HG03432 (cell line): ENCODE measurements around the gene PCDHB15.
"Not testable (repeated sequence)": the region's sequence is repeated elsewhere in the genome, so short reads cannot be mapped to it uniquely, and the experiment has no call there.

Source experiments
- ATAC-seq: cut with Tn5 transposase; IDR thresholded peaks from one replicate; pipeline ENCODE4 v1.9.1; 2021; ENCODE audit warnings: mild to moderate bottlenecking, moderate library complexity; ENCODE audit not compliant: unreplicated experiment

Gene PCDHB15

DNA sequence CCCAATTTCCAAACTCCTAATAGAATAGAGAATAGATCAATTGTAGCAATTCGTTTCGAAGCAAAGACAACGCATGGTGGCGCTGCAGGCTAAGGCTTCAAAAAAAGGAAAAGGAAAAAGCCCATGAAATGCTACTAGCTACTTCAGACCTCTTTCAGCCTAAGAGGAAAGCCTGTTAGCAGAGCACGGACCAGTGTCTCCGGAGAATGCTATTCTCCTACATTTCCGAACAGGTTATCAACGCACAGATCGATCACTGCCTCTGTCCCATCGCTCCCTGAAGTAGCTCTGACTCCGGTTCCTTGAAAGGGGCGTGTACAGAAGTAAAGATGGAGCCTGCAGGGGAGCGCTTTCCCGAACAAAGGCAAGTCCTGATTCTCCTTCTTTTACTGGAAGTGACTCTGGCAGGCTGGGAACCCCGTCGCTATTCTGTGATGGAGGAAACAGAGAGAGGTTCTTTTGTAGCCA is at the start of gene PCDHB15:
TSS of gene PCDHB15 (plus strand) at position 146 of the 468 bp plus-strand sequence. CDS start at position 330, 184 bp downstream.
- no peak for ATAC-seq

DNA sequence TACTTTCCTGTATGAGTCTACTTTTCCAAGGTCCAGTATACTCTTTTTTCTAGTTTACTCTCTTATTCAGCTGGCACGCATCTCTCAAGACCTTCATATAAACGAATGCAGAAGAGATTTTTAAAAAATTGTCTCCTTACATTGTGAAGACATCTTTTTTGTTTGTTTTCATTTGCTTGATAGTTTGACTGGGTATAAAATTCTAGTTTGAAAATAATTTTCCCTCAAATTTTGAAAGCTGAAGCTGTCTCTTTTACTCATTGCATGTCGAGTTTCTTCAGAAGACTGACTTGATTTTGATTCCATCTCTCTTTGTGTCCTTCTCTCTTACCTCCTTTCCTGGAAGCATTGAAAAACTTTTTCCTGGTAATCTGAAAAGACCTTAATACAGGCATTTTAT is 48.8 kb upstream of the PCDHB15 start:
- ATAC-seq, result no peak

DNA sequence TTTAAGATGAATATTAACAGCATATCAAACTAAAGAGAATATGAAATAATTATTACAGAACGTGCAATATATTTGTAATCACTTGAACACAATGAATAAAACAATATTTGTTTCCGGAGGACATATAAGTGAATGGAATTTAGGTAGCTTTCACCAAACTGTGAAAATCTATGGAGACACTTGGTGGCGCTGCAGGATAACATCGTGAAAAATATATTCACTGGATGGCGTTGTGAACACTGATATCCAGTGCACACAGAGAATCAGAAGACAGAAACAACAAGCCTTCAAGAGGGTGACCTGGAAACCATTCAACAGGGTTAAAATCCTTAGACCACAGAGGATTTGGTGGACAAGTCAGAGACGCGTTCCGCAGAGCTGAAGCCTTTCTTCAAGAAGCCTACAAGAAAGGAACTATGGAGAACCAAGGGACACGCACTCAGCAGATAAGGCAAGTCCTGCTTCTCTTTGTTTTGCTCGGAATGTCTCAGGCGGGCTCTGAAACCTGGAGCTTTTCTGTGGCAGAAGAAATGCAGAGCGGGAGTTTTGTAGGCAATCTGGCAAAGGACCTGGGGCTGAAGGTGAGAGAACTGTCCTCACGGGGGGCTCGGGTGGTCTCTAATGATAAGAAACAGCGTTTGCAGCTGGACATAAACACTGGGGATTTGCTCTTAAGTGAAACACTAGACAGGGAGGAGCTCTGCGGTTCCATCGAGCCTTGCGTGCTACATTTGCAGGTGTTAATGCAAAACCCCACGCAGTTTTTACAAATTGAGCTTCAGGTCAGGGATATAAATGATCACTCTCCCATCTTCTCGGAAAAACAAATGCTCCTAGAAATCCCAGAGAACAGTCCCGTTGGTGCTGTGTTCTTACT is 45.6 kb upstream of the PCDHB15 start, which contains the start of gene PCDHB11:
TSS of gene PCDHB11 (plus strand) at position 269 of the 877 bp plus-strand sequence. CDS start at position 417, 148 bp downstream.
- ATAC-seq, result no peak

DNA sequence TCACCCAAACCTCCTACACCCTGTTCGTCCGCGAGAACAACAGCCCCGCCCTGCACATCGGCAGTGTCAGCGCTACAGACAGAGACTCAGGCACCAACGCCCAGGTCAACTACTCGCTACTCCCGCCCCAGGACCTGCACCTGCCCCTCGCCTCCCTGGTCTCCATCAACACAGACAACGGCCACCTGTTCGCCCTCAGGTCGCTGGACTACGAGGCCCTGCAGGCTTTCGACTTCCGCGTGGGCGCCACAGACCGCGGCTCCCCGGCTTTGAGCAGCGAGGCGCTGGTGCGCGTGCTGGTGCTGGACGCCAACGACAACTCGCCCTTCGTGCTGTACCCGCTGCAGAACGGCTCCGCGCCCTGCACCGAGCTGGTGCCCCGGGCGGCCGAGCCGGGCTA is 44.1 kb upstream of the PCDHB15 start:
- ATAC-seq, result not testable (repeated sequence)

DNA sequence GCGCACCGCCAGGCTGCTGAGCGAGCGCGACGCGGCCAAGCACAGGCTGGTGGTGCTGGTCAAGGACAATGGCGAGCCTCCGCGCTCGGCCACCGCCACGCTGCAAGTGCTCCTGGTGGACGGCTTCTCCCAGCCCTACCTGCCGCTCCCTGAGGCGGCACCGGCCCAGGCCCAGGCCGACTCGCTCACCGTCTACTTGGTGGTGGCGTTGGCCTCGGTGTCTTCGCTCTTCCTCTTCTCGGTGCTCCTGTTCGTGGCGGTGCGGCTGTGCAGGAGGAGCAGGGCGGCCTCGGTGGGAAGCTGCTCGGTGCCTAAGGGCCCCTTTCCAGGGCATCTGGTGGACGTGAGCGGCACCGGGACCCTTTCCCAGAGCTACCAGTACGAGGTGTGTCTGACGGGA is 43.5 kb upstream of the PCDHB15 start:
- ATAC-seq, result not testable (repeated sequence)

DNA sequence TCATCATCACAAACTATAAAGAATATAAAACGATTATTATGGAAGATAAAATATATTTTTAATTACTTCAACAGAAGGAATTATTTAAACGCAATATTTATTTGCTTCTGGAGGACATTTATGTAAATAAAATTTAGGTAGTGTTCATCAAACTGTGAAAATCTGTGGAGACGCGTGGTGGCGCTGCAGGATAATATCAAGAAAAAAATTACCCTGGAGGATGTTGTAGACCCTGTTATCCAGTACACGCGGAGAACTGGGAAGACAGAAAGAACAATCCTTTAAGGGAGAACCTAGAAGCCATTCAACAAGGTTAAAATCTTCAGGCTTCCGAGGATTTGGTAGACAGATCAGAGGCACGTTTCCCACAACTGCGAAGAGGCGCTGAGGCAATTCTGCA is 36.7 kb upstream of the PCDHB15 start, which contains the start of gene PCDHB12:
TSS of gene PCDHB12 (plus strand) at position 242 of the 400 bp plus-strand sequence. CDS start 189 bp downstream, outside the sequence.
- no peak for ATAC-seq

DNA sequence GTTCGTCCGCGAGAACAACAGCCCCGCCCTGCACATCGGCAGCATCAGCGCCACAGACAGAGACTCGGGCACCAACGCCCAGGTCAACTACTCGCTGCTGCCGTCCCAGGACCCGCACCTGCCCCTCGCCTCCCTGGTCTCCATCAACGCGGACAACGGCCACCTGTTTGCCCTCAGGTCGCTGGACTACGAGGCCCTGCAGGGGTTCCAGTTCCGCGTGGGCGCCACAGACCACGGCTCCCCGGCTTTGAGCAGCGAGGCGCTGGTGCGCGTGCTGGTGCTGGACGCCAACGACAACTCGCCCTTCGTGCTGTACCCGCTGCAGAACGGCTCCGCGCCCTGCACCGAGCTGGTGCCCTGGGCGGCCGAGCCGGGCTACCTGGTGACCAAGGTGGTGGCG is 34.9 kb upstream of the PCDHB15 start:
- ATAC-seq, result not testable (repeated sequence)

DNA sequence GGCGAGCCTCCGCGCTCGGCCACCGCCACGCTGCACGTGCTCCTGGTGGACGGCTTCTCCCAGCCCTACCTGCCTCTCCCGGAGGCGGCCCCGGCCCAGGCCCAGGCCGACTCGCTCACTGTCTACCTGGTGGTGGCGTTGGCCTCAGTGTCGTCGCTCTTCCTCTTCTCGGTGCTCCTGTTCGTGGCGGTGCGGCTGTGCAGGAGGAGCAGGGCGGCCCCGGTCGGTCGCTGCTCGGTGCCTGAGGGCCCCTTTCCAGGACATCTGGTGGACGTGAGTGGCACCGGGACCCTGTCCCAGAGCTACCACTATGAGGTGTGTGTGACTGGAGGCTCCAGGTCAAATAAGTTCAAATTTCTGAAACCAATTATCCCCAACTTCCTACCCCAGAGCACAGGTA is 34.3 kb upstream of the PCDHB15 start:
- ATAC-seq, result not testable (repeated sequence)

DNA sequence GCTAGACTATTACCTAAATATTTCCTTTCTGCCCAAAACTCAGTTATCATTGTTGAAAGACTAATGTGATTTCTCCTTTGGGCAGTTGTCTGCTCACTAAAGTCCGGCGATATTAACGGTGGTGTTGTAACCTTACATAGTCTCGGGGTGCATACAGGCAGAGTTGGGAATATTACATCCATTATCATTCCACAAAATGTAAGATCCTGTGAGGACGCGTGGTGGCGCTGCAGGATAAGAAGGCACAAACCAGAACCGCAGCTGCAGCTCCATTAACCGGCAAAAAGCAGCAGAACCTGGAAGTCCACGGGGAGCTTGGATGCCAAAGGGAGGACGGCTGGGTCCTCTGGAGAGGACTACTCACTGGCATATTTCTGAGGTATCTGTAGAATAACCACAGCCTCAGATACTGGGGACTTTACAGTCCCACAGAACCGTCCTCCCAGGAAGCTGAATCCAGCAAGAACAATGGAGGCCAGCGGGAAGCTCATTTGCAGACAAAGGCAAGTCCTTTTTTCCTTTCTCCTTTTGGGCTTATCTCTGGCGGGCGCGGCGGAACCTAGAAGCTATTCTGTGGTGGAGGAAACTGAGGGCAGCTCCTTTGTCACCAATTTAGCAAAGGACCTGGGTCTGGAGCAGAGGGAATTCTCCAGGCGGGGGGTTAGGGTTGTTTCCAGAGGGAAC is 31.4 kb upstream of the PCDHB15 start, which contains the start of gene PCDHB13:
TSS of gene PCDHB13 (plus strand) at position 264 of the 684 bp plus-strand sequence. CDS start at position 469, 205 bp downstream.
- ATAC-seq, result not testable (repeated sequence)

DNA sequence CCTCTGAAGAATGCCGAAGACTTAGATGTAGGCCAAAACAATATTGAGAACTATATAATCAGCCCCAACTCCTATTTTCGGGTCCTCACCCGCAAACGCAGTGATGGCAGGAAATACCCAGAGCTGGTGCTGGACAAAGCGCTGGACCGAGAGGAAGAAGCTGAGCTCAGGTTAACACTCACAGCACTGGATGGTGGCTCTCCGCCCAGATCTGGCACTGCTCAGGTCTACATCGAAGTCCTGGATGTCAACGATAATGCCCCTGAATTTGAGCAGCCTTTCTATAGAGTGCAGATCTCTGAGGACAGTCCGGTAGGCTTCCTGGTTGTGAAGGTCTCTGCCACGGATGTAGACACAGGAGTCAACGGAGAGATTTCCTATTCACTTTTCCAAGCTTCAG is 30.6 kb upstream of the PCDHB15 start:
- ATAC-seq, result not testable (repeated sequence)

DNA sequence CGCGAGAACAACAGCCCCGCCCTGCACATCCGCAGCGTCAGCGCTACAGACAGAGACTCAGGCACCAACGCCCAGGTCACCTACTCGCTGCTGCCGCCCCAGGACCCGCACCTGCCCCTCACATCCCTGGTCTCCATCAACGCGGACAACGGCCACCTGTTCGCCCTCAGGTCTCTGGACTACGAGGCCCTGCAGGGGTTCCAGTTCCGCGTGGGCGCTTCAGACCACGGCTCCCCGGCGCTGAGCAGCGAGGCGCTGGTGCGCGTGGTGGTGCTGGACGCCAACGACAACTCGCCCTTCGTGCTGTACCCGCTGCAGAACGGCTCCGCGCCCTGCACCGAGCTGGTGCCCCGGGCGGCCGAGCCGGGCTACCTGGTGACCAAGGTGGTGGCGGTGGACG is 29.7 kb upstream of the PCDHB15 start:
- not testable (repeated sequence) for ATAC-seq

DNA sequence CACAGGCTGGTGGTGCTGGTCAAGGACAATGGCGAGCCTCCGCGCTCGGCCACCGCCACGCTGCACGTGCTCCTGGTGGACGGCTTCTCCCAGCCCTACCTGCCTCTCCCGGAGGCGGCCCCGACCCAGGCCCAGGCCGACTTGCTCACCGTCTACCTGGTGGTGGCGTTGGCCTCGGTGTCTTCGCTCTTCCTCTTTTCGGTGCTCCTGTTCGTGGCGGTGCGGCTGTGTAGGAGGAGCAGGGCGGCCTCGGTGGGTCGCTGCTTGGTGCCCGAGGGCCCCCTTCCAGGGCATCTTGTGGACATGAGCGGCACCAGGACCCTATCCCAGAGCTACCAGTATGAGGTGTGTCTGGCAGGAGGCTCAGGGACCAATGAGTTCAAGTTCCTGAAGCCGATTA is 29.2 kb upstream of the PCDHB15 start:
- not testable (repeated sequence) for ATAC-seq

DNA sequence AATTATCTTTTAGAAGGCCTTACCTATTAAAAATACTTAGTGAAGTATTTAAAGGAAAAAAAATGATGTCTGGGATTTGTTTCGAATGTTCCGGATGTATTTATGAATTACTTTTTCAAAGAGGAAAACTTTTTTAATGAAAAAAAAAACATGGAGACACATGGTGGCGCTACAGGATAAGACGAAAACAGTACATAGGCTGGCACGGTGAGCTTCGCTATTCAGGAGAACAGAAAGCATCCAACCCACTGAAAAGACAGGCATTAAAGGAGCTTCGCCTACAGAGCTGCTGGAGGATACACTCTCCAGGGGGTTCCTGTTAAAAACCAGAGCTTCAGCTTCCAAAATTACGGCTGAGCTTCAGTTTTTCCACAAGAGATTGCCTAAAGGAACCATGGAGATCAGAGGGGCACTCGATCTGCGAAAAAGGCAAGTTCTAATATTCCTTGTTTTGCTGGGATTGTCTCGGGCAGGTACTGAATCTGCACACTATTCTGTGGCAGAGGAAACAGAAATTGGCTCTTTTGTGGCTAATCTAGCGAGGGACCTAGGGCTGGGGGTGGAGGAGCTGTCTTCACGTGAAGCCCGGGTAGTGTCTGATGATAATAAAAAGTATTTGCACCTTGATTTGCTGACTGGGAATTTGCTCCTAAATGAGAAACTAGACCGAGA is 21.9 kb upstream of the PCDHB15 start, which contains the start of gene PCDHB14:
TSS of gene PCDHB14 (plus strand) at position 232 of the 672 bp plus-strand sequence. CDS start at position 395, 163 bp downstream.
- ATAC-seq, result no peak

DNA sequence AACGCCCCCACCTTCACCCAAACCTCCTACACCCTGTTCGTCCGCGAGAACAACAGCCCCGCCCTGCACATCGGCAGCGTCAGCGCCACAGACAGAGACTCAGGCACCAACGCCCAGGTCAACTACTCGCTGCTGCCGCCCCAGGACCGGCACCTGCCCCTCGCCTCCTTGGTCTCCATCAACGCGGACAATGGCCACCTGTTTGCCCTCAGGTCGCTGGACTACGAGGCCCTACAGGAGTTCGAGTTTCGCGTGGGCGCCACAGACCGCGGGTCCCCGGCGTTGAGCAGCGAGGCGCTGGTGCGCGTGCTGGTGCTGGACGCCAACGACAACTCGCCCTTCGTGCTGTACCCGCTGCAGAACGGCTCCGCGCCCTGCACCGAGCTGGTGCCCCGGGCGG is 20.4 kb upstream of the PCDHB15 start:
- ATAC-seq, result not testable (repeated sequence)

DNA sequence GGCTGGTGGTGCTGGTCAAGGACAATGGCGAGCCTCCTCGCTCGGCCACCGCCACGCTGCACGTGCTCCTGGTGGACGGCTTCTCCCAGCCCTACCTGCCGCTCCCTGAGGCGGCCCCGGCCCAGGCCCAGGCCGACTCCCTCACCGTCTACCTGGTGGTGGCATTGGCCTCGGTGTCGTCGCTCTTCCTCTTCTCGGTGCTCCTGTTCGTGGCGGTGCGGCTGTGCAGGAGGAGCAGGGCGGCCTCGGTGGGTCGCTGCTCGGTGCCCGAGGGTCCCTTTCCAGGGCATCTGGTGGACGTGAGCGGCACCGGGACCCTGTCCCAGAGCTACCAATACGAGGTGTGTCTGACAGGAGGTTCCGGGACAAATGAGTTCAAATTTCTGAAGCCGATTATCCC is 19.8 kb upstream of the PCDHB15 start:
- not testable (repeated sequence) for ATAC-seq

DNA sequence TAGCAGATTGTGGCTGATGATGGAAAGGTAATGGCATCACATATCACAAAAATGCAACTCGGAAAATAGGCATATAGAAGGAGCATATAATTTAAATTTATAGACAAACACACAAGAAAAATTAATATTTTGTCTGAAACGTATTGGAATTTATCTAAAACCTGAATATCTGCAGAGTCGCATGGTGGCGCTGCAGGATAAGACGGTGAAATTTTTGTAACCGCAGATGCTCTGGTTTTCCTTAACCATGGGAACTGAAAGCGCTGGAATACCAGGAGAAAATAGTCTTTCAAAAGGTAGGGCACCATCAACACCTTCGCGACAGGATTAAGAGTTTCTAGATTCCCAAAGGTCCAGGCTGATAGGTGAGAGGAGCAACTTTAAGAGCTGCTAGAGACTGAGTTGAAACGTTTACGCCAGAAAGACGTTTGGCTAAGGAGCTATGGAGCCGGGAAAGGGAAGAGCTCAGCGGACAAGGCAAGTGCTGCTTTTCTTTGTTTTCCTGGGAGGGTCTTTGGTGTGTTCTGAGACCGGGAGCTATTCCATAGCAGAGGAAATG is 11.0 kb upstream of the PCDHB15 start:
- ATAC-seq, result no peak

DNA sequence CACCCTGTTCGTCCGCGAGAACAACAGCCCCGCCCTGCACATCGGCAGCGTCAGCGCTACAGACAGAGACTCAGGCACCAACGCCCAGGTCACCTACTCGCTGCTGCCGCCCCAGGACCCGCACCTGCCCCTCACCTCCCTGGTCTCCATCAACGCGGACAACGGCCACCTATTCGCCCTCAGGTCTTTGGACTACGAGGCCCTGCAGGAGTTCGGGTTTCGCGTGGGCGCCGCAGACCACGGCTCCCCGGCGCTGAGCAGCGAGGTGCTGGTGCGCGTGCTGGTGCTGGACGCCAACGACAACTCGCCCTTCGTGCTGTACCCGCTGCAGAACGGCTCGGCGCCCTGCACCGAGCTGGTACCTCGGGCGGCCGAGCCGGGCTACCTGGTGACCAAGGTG is 9.3 kb upstream of the PCDHB15 start:
- not testable (repeated sequence) for ATAC-seq

DNA sequence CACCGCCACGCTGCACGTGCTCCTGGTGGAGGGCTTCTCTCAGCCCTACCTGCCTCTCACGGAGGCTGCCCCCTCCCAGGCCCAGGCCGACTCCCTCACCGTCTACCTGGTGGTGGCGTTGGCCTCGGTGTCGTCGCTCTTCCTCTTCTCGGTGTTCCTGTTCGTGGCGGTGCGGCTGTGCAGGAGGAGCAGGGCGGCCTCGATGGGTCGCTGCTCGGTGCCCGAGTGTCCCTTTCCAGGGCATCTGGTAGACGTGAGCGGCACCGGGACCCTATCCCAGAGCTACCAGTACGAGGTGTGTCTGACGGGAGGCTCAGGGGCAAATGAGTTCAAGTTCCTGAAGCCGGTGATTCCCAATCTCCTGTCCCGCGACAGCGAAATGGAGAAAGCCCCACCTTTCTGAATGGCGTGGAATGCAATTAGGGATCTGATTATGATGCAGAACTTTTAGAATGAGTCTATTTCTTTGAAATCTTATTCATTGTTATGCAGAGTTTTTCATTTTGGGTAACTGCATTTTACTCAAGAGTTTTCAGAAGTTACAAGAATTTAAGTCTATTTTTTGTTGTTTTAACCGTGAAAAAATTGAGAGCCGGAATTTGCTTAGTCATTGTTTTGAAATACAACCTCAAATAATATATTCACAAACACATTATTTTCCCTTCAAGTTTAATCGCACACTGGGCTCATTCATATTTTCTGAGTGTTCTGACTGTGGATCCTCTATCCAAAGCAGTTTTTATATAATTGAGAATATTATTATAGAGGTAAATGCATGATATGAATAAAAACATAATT is 8.5 kb upstream of the PCDHB15 start:
- ATAC-seq, result no peak

DNA sequence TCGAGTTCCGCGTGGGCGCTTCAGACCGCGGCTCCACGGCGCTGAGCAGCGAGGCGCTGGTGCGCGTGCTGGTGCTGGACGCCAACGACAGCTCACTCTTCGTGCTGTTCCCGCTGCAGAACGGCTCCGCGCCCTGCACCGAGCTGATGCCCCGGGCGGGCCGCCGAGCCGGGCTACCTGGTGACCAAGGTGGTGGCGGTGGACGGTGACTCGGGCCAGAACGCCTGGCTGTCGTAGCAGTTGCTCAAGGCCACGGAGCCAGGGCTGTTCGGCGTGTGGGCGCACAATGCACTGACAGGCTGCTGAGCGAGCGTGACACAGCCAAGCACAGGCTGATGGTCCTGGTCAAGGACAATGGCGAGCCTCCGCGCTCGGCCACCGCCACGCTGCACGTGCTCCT is 3.7 kb upstream of the PCDHB15 start:
- ATAC-seq, result no peak

DNA sequence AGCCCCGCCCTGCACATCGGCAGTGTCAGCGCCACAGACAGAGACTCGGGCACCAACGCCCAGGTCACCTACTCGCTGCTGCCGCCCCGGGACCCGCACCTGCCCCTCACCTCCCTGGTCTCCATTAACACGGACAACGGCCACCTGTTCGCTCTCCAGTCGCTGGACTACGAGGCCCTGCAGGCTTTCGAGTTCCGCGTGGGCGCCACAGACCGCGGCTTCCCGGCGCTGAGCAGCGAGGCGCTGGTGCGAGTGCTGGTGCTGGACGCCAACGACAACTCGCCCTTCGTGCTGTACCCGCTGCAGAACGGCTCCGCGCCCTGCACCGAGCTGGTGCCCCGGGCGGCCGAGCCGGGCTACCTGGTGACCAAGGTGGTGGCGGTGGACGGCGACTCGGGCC is 1.8 kb downstream of the PCDHB15 start:
- ATAC-seq, result not testable (repeated sequence)
